DOHH2 (cell line): ENCODE measurements around the gene CFAP70.

Experiments
- EZH2phosphoT487 ChIP-seq: fragments of 200-600 bp; sonication (generic); IDR thresholded peaks from 2 replicates; pipeline ENCODE4 v1.6.1; 2017; ENCODE audit warnings: borderline replicate concordance, mild to moderate bottlenecking, antibody characterized with exemption, low read length, moderate library complexity, mixed read lengths
- TF ChIP-seq, protein P1 (sequence below): fragments of 200-600 bp; sonication (generic); IDR thresholded peaks from one replicate; pipeline ENCODE4 v1.5.1; 2014; ENCODE audit warnings: antibody characterized with exemption, mild to moderate bottlenecking, low read depth, low read length; ENCODE audit not compliant: poor library complexity, severe bottlenecking

DNA sequence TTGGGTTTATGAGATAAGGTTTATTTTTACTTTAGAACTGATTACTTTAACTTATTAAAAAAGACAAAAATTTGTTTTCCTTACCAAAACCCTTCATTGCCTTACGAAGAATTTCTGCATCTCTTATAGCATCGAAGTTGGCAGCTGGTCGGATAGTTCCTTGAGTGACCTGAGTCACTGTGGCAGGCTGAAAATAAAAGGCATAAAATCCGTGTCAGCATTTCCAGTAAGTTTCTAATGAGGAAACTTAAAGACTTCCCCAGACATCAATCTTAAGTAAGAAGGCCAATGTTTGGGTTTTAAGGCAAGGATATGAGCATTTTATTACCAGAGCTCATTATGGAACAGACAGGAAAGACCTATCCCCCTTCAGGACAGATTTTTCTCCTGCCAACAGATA lies 29.6 kb upstream of the CFAP70 start:
- TF ChIP-seq, protein P1, sequence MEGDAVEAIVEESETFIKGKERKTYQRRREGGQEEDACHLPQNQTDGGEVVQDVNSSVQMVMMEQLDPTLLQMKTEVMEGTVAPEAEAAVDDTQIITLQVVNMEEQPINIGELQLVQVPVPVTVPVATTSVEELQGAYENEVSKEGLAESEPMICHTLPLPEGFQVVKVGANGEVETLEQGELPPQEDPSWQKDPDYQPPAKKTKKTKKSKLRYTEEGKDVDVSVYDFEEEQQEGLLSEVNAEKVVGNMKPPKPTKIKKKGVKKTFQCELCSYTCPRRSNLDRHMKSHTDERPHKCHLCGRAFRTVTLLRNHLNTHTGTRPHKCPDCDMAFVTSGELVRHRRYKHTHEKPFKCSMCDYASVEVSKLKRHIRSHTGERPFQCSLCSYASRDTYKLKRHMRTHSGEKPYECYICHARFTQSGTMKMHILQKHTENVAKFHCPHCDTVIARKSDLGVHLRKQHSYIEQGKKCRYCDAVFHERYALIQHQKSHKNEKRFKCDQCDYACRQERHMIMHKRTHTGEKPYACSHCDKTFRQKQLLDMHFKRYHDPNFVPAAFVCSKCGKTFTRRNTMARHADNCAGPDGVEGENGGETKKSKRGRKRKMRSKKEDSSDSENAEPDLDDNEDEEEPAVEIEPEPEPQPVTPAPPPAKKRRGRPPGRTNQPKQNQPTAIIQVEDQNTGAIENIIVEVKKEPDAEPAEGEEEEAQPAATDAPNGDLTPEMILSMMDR = no peak
- no peak for TF ChIP-seq EZH2phosphoT487
